Stimulated activated CD8-positive, alpha-beta memory T cell treated with anti-CD3 and anti-CD28 coated beads, Interleukin-12 subunit alpha, Interleukin-12 subunit beta, amount 100 ng/mL, for 24 hours (primary cell): Measurements from ENCODE around the gene MSI2.

Experiments used
- DNase-seq: peaks from one replicate; pipeline ENCODE4 v3.0.0-alpha.2; 2020; ENCODE audit errors: extremely low read depth

Gene MSI2

GRCh38 chr17:57394375-57394774 lies 138.1 kb downstream of the MSI2 start:
- no peak for DNase-seq

GRCh38 chr17:57395721-57396321 lies 139.5 kb downstream of the MSI2 start:
- DNase-seq: no peak

- DNase-seq: no peak
These were observed 140.2 kb downstream of the MSI2 start for GRCh38 chr17:57396511-57396921.

GRCh38 chr17:57397402-57397801 lies 141.1 kb downstream of the MSI2 start:
- DNase-seq: no peak

- no peak for DNase-seq
These were observed 143.4 kb downstream of the MSI2 start for GRCh38 chr17:57399690-57400089.

GRCh38 chr17:57400648-57401047 lies 144.3 kb downstream of the MSI2 start:
- DNase-seq: no peak

- no peak for DNase-seq
These were observed 145.5 kb downstream of the MSI2 start for GRCh38 chr17:57401556-57402488.

GRCh38 chr17:57402681-57403180 lies 146.4 kb downstream of the MSI2 start:
- no peak for DNase-seq

GRCh38 chr17:57403236-57403635 lies 146.9 kb downstream of the MSI2 start:
- no peak for DNase-seq

- no peak for DNase-seq
These were observed 147.8 kb downstream of the MSI2 start for GRCh38 chr17:57404073-57404472.

- no peak for DNase-seq
These were observed 148.6 kb downstream of the MSI2 start for GRCh38 chr17:57404795-57405490.

- no peak for DNase-seq
These were observed 149.3 kb downstream of the MSI2 start for GRCh38 chr17:57405491-57406072.

GRCh38 chr17:57406131-57406980 lies 150.0 kb downstream of the MSI2 start:
- no peak for DNase-seq

- no peak for DNase-seq
These were observed 150.6 kb downstream of the MSI2 start for GRCh38 chr17:57406981-57407286.

GRCh38 chr17:57407287-57408070 lies 151.2 kb downstream of the MSI2 start:
- no peak for DNase-seq

GRCh38 chr17:57408071-57408811 lies 151.9 kb downstream of the MSI2 start:
- DNase-seq: no peak

- DNase-seq: no peak
These were observed 153.8 kb downstream of the MSI2 start for GRCh38 chr17:57410169-57410568.

- DNase-seq: no peak
These were observed 156.3 kb downstream of the MSI2 start for GRCh38 chr17:57412520-57413096.
